Measurements from ENCODE around the gene IBA57.

The IBA57 gene

DNA sequence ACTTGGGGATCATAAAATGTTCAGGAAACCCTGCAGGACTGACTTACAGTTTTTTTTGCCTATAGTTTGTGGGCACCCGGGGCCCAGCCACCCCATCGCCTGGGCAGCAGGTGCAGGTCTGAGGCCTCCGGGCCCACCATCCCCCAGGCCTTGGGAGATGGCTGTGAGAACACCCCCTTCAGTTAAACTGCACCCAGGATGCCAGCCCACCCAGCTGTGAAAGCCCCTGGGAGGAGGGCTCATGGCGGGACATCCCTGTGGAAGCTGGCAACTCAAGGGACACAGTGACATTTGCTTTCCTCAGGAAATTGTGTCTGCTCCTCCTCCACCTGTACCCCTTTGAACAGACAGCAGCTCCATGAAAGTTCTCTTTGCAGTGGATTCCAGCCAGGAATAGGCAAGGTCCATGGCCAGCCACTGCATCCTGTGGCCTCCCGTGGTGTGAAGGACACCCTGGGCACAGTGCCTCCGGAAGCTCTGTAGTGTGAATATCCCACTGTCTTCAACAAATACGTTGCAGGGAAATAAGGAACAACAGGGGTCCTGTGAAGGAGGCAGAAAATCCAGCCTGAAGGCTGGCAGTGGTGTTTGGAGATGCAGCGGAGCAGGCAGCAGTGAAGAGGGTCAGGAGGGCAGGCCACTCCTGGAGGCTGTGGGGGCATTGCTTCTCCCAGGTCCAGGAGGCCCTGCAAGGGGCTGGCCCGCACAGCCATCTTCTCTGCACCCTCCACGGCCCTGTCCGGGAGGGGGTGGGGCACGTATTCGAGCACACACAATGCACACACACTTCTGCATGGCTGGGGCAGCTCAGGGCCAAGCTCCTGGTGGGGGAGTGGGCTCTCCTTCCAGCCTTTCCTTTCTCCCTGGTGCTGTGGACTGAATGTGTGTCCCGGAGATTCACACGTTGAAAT lies 40.2 kb downstream of the IBA57 start:
- TF ChIP-seq FOXP2 (optimal IDR thresholded peaks at IDR 0.05; ENCODE audit: borderline replicate concordance, extremely low read depth, extremely low read length, insufficient read depth) (no peak), POLR2AphosphoS5 (IDR thresholded peaks at IDR 0.05; ENCODE audit: low read depth, low read length) (no peak), TAF1 (IDR thresholded peaks at IDR 0.05; ENCODE audit: borderline replicate concordance, insufficient read depth, low read length) (no peak), SIN3A (IDR thresholded peaks at IDR 0.05; ENCODE audit: borderline replicate concordance, insufficient read depth, low read length) (no peak)
- TF ChIP-seq, protein P1, sequence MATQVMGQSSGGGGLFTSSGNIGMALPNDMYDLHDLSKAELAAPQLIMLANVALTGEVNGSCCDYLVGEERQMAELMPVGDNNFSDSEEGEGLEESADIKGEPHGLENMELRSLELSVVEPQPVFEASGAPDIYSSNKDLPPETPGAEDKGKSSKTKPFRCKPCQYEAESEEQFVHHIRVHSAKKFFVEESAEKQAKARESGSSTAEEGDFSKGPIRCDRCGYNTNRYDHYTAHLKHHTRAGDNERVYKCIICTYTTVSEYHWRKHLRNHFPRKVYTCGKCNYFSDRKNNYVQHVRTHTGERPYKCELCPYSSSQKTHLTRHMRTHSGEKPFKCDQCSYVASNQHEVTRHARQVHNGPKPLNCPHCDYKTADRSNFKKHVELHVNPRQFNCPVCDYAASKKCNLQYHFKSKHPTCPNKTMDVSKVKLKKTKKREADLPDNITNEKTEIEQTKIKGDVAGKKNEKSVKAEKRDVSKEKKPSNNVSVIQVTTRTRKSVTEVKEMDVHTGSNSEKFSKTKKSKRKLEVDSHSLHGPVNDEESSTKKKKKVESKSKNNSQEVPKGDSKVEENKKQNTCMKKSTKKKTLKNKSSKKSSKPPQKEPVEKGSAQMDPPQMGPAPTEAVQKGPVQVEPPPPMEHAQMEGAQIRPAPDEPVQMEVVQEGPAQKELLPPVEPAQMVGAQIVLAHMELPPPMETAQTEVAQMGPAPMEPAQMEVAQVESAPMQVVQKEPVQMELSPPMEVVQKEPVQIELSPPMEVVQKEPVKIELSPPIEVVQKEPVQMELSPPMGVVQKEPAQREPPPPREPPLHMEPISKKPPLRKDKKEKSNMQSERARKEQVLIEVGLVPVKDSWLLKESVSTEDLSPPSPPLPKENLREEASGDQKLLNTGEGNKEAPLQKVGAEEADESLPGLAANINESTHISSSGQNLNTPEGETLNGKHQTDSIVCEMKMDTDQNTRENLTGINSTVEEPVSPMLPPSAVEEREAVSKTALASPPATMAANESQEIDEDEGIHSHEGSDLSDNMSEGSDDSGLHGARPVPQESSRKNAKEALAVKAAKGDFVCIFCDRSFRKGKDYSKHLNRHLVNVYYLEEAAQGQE (IDR thresholded peaks at IDR 0.05; ENCODE audit: insufficient read depth in 1 of 2, low read depth in 2 of 2, low read length in 2 of 2): no peak

- TF ChIP-seq, protein P1 (IDR thresholded peaks at IDR 0.05; ENCODE audit: insufficient read depth in 1 of 2, low read depth in 2 of 2, low read length in 2 of 2): no peak
- TF ChIP-seq FOXP2 (optimal IDR thresholded peaks at IDR 0.05; ENCODE audit: borderline replicate concordance, extremely low read depth, extremely low read length, insufficient read depth) (no peak), TAF1 (IDR thresholded peaks at IDR 0.05; ENCODE audit: borderline replicate concordance, insufficient read depth, low read length) (no peak), SIN3A (IDR thresholded peaks at IDR 0.05; ENCODE audit: borderline replicate concordance, insufficient read depth, low read length) (no peak), POLR2AphosphoS5 (IDR thresholded peaks at IDR 0.05; ENCODE audit: low read depth, low read length) (no peak)
Measured at GRCh38 chr1:228206582-228207351, 41.2 kb downstream of the IBA57 start.

GRCh38 chr1:228207381-228207810 lies 41.8 kb downstream of the IBA57 start:
- no peak for TF ChIP-seq FOXP2 (optimal IDR thresholded peaks at IDR 0.05; ENCODE audit: borderline replicate concordance, extremely low read depth, extremely low read length, insufficient read depth)
- no peak for TF ChIP-seq TAF1 (IDR thresholded peaks at IDR 0.05; ENCODE audit: borderline replicate concordance, insufficient read depth, low read length)
- TF ChIP-seq POLR2AphosphoS5 (IDR thresholded peaks at IDR 0.05; ENCODE audit: low read depth, low read length): no peak
- no peak for TF ChIP-seq SIN3A (IDR thresholded peaks at IDR 0.05; ENCODE audit: borderline replicate concordance, insufficient read depth, low read length)
- TF ChIP-seq, protein P1 (IDR thresholded peaks at IDR 0.05; ENCODE audit: insufficient read depth in 1 of 2, low read depth in 2 of 2, low read length in 2 of 2): no peak

GRCh38 chr1:228207851-228208821 lies 42.5 kb downstream of the IBA57 start, which contains the start of gene OBSCN:
OBSCN (plus strand) TSS chr1:228208044; CDS start chr1:228211784, 3,740 bp downstream.
- TF ChIP-seq SIN3A (IDR thresholded peaks at IDR 0.05; ENCODE audit: borderline replicate concordance, insufficient read depth, low read length) (no peak), POLR2AphosphoS5 (IDR thresholded peaks at IDR 0.05; ENCODE audit: low read depth, low read length) (no peak), FOXP2 (optimal IDR thresholded peaks at IDR 0.05; ENCODE audit: borderline replicate concordance, extremely low read depth, extremely low read length, insufficient read depth) (no peak), TAF1 (IDR thresholded peaks at IDR 0.05; ENCODE audit: borderline replicate concordance, insufficient read depth, low read length) (no peak)
- TF ChIP-seq, protein P1 (IDR thresholded peaks at IDR 0.05; ENCODE audit: insufficient read depth in 1 of 2, low read depth in 2 of 2, low read length in 2 of 2): no peak

Measured in PFSK-1 (cell line).